ENCODE measurements around the gene DCBLD1.

Gene DCBLD1

GRCh38 chr6:117483004-117483644 is 650 bp downstream of the DCBLD1 start:
- H3K4me3 ChIP-seq (ENCODE audit: low read depth, low read length) = peak overlapping the region; percentile 88
- TF ChIP-seq POLR2A (IDR thresholded peaks at IDR 0.05; ENCODE audit: extremely low read depth, insufficient read length) (no peak), MYC (IDR thresholded peaks at IDR 0.05; ENCODE audit: low read depth, low read length) (no peak), MAX (IDR thresholded peaks at IDR 0.05; ENCODE audit: low read depth, low read length) (no peak; the same call in 1 of the 2 replicates), CTCF (IDR thresholded peaks at IDR 0.05; ENCODE audit: low read depth, low read length) (no peak)
- DNase-seq (ENCODE audit: low read depth) = peak; percentile 76

- TF ChIP-seq MYC (IDR thresholded peaks at IDR 0.05; ENCODE audit: low read depth, low read length) (no peak), MAX (IDR thresholded peaks at IDR 0.05; ENCODE audit: low read depth, low read length) (peak; percentile 32; the same call in 1 of the 2 replicates)
- peak; percentile 65 for DNase-seq (ENCODE audit: low read depth)
Measured at GRCh38 chr6:117483645-117484016, 1.2 kb downstream of the DCBLD1 start.

GRCh38 chr6:117484052-117484646 is 1.7 kb downstream of the DCBLD1 start:
- TF ChIP-seq MYC (IDR thresholded peaks at IDR 0.05; ENCODE audit: low read depth, low read length) (no peak), POLR2A (IDR thresholded peaks at IDR 0.05; ENCODE audit: extremely low read depth, insufficient read length) (no peak), MAX (IDR thresholded peaks at IDR 0.05; ENCODE audit: low read depth, low read length) (no peak), CTCF (IDR thresholded peaks at IDR 0.05; ENCODE audit: low read depth, low read length) (no peak)

More at GRCh38 chr6:117483645-117484016, 1.2 kb downstream of the DCBLD1 start:
- H3K4me3 ChIP-seq (ENCODE audit: low read depth, low read length) = peak overlapping the region; percentile 88

GRCh38 chr6:117485433-117485832 is 3.0 kb downstream of the DCBLD1 start:
- H3K4me3 ChIP-seq (ENCODE audit: low read depth, low read length) = no peak overlapping the region
- no peak for DNase-seq (ENCODE audit: low read depth)
- TF ChIP-seq POLR2A (IDR thresholded peaks at IDR 0.05; ENCODE audit: extremely low read depth, insufficient read length) (no peak), CTCF (IDR thresholded peaks at IDR 0.05; ENCODE audit: low read depth, low read length) (no peak), MYC (IDR thresholded peaks at IDR 0.05; ENCODE audit: low read depth, low read length) (no peak), MAX (IDR thresholded peaks at IDR 0.05; ENCODE audit: low read depth, low read length) (no peak)

More at GRCh38 chr6:117484052-117484646, 1.7 kb downstream of the DCBLD1 start:
- peak overlapping the region; percentile 88 for H3K4me3 ChIP-seq (ENCODE audit: low read depth, low read length)
- no peak for DNase-seq (ENCODE audit: low read depth)

- DNase-seq (ENCODE audit: low read depth) = no peak
- no peak overlapping the region for H3K4me3 ChIP-seq (ENCODE audit: low read depth, low read length)
Measured at GRCh38 chr6:117487821-117488220, 5.3 kb downstream of the DCBLD1 start.

More at GRCh38 chr6:117487821-117488220, 5.3 kb downstream of the DCBLD1 start:
- TF ChIP-seq MYC (IDR thresholded peaks at IDR 0.05; ENCODE audit: low read depth, low read length) (no peak), MAX (IDR thresholded peaks at IDR 0.05; ENCODE audit: low read depth, low read length) (no peak), CTCF (IDR thresholded peaks at IDR 0.05; ENCODE audit: low read depth, low read length) (no peak), POLR2A (IDR thresholded peaks at IDR 0.05; ENCODE audit: extremely low read depth, insufficient read length) (no peak)
